OCI-LY1 (cell line): Measurements from ENCODE around the gene LILRA5.

Experiments used
- H2AFZ ChIP-seq: fragments of 200-600 bp; sonication (generic), shearing (Covaris generic); 2 replicates; pipeline ENCODE4 v1.6.0; 2014; ENCODE audit warnings: antibody characterized with exemption, mild to moderate bottlenecking, low read length
- H3F3A ChIP-seq: fragments of 200-600 bp; sonication (generic), shearing (Covaris generic); 2 replicates; pipeline ENCODE4 v1.6.0; 2014; ENCODE audit warnings: mild to moderate bottlenecking, antibody characterized with exemption, low read length, moderate library complexity; ENCODE audit not compliant: insufficient read depth
- H3K27ac ChIP-seq: fragments of 200-600 bp; sonication (generic); 2 replicates; pipeline ENCODE4 v1.5.1; 2014; ENCODE audit warnings: low read length, mixed run types, mild to moderate bottlenecking, low read depth; ENCODE audit not compliant: poor library complexity, severe bottlenecking
- H3K27me3 ChIP-seq: fragments of 200-600 bp; sonication (generic); 2 replicates; pipeline ENCODE4 v1.6.0; 2014; ENCODE audit warnings: antibody characterized with exemption, mild to moderate bottlenecking, low read length, moderate library complexity; ENCODE audit not compliant: insufficient read depth
- H3K36me3 ChIP-seq: fragments of 200-600 bp; sonication (generic); 2 replicates; pipeline ENCODE4 v1.6.1; 2014; ENCODE audit warnings: mild to moderate bottlenecking, antibody characterized with exemption, low read length, moderate library complexity, mixed read lengths; ENCODE audit not compliant: insufficient read depth
- H3K4me1 ChIP-seq: fragments of 200-600 bp; sonication (generic); 2 replicates; pipeline ENCODE4 v1.5.1; 2014; ENCODE audit warnings: mild to moderate bottlenecking, low read length, moderate library complexity; ENCODE audit not compliant: insufficient read depth, severe bottlenecking
- H3K4me2 ChIP-seq: fragments of 200-600 bp; sonication (generic), shearing (Covaris generic); 2 replicates; pipeline ENCODE4 v1.6.1; 2014; ENCODE audit warnings: low read length
- H3K4me3 ChIP-seq: fragments of 200-600 bp; sonication (generic); 2 replicates; pipeline ENCODE4 v1.5.1; 2014; ENCODE audit warnings: low read length, low read depth, mild to moderate bottlenecking, mixed read lengths; ENCODE audit not compliant: poor library complexity, severe bottlenecking
- H3K79me2 ChIP-seq: fragments of 200-600 bp; shearing (Covaris generic); 2 replicates; pipeline ENCODE4 v1.6.1; 2016; ENCODE audit warnings: mixed run types, low read length, mixed read lengths; ENCODE audit not compliant: insufficient read depth
- H3K9ac ChIP-seq: fragments of 200-600 bp; sonication (generic), shearing (Covaris generic); 2 replicates; pipeline ENCODE4 v1.6.1; 2014; ENCODE audit warnings: mild to moderate bottlenecking, low read length, mixed read lengths
- H3K9me2 ChIP-seq: fragments of 200-600 bp; sonication (generic), shearing (Covaris generic); 2 replicates; pipeline ENCODE4 v1.6.1; 2014; ENCODE audit warnings: low read depth, mild to moderate bottlenecking, low read length, mixed read lengths
- H3K9me3 ChIP-seq: fragments of 200-600 bp; shearing (Covaris generic); 2 replicates; pipeline ENCODE4 v1.6.1; 2014; ENCODE audit warnings: low read length, mixed read lengths
- H4K20me1 ChIP-seq: fragments of 200-600 bp; sonication (generic), shearing (Covaris generic); 2 replicates; pipeline ENCODE4 v1.6.0; 2016; ENCODE audit warnings: mild to moderate bottlenecking, low read length; ENCODE audit not compliant: insufficient read depth
- CTCF ChIP-seq: fragments of 200-600 bp; sonication (generic), shearing (Covaris generic); IDR thresholded peaks from 2 replicates; pipeline ENCODE4 v1.5.1; 2017; ENCODE audit warnings: mild to moderate bottlenecking, antibody characterized with exemption, low read length, moderate library complexity, mixed read lengths
- EZH2 ChIP-seq: fragments of 200-600 bp; sonication (generic), shearing (Covaris generic); IDR thresholded peaks from 2 replicates; pipeline ENCODE4 v1.8.0; 2017; ENCODE audit warnings: borderline replicate concordance, mixed run types, mild to moderate bottlenecking, antibody characterized with exemption, low read length, moderate library complexity, mixed read lengths

The LILRA5 gene

DNA sequence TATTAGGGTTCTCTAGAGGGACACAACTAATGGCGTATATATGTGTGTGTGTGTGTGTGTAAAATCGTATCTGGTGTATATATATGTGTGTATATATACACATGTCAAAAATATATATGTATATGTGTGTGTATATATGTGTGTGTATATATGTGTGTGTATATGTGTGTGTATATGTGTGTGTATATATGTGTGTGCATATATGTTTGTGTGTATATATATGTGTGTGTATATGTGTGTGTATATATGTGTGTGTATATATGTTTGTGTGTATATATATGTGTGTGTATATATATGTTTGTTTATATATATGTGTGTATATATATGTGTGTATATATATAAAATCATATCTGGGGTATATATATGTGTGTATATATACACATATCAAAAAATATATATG, 50.5 kb downstream of the LILRA5 start:
- no peaks in the 10 kb centered on the region for H3K36me3 ChIP-seq
- H3K27ac ChIP-seq: no peak overlapping the region
- TF ChIP-seq EZH2: no peak
- TF ChIP-seq CTCF: no peak
- no peak overlapping the region for H2AFZ ChIP-seq
- H3K4me2 ChIP-seq: no peak overlapping the region
- H3K4me3 ChIP-seq: no peak overlapping the region
- no peaks in the 10 kb centered on the region for H3K9me2 ChIP-seq
- H3F3A ChIP-seq: no peaks in the 10 kb centered on the region
- H3K27me3 ChIP-seq: peaks cover 7% of the 10 kb centered on the region; the same call in 1 of the 2 replicates
- no peak overlapping the region for H3K9ac ChIP-seq
- H4K20me1 ChIP-seq: no peaks in the 10 kb centered on the region
- no peaks in the 10 kb centered on the region for H3K4me1 ChIP-seq
- H3K79me2 ChIP-seq: no peaks in the 10 kb centered on the region
- H3K9me3 ChIP-seq: no peaks in the 10 kb centered on the region

- TF ChIP-seq CTCF (no peak), EZH2 (no peak)
- H3K79me2 ChIP-seq: no peaks in the 10 kb centered on the region
- H2AFZ ChIP-seq: no peak overlapping the region
- no peak overlapping the region for H3K4me3 ChIP-seq
- H3K4me2 ChIP-seq: no peak overlapping the region
- peaks cover 7% of the 10 kb centered on the region; the same call in 1 of the 2 replicates for H3K27me3 ChIP-seq
- no peaks in the 10 kb centered on the region for H3K9me3 ChIP-seq
- H3F3A ChIP-seq: no peaks in the 10 kb centered on the region
- no peaks in the 10 kb centered on the region for H3K4me1 ChIP-seq
- H3K9me2 ChIP-seq: no peaks in the 10 kb centered on the region
- H3K9ac ChIP-seq: no peak overlapping the region
- H3K36me3 ChIP-seq: no peaks in the 10 kb centered on the region
- no peaks in the 10 kb centered on the region for H4K20me1 ChIP-seq
- H3K27ac ChIP-seq: no peak overlapping the region
These were observed 50.9 kb downstream of the LILRA5 start for GRCh38 chr19:54262066-54262465.

DNA sequence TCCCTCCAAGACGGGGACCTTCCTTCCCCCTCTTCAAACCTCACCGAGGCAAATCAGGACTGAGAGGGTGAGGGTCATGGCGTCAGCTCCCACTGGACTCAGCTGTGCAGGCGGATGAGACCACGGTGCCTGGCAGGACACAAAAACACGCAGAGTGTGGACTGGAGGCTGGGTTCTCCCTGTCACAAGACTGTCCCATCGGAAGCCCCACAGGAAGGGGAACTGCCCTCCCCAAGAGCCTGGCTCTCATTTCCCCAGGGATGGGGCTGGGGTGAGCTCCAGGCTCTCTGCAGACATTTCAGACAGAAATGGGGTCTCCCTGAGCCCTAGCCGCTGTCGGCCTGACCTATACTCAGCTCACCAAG, 55.9 kb downstream of the LILRA5 start, which contains the start of gene LILRB5:
Gene LILRB5 (minus strand): TSS at position 158 of the 365 bp plus-strand sequence. CDS start 80 bp downstream, at position 78.
- Histone ChIP-seq H3K4me2 (no peak within 1 kb of the TSS), H3K27me3 (peaks cover 17% of the 10 kb centered on the region; the same call in 1 of the 2 replicates), H3K9ac (no peak within 1 kb of the TSS), H3K27ac (no peak within 1 kb of the TSS), H3K4me3 (no peak within 1 kb of the TSS), H3K36me3 (no peaks in the 10 kb centered on the region), H3K79me2 (no peaks in the 10 kb centered on the region), H3K9me3 (no peaks in the 10 kb centered on the region), H3F3A (no peaks in the 10 kb centered on the region), H4K20me1 (no peaks in the 10 kb centered on the region), H2AFZ (no peak within 1 kb of the TSS), H3K9me2 (no peaks in the 10 kb centered on the region), H3K4me1 (no peaks in the 10 kb centered on the region)
- TF ChIP-seq EZH2: no peak
- no peak for TF ChIP-seq CTCF
